H9 (cell line): Measurements from ENCODE around the gene INHBC. TPM values are rescaled to one million over a fixed set of nuclear protein-coding genes. Genes with fewer than 3 reads are reported as not detected.

ENCODE experiments used
- DNase-seq: peaks from one replicate; pipeline ENCODE4 v3.0.0-alpha.2; 2017
- H2AFZ ChIP-seq: one replicate; pipeline ENCODE4 v1.6.1; 2013; ENCODE audit warnings: mild to moderate bottlenecking, low read length, control low read depth, moderate library complexity
- H2AK5ac ChIP-seq: 2 replicates; pipeline ENCODE4 v1.6.1; 2013; ENCODE audit warnings: low read length, control low read depth, mixed read lengths; ENCODE audit not compliant: insufficient read length
- H2BK120ac ChIP-seq: one replicate; pipeline ENCODE4 v1.6.1; 2013; ENCODE audit warnings: low read depth, mild to moderate bottlenecking, low read length, control low read depth, inconsistent platforms; ENCODE audit not compliant: poor library complexity, severe bottlenecking
- H2BK12ac ChIP-seq: 2 replicates; pipeline ENCODE4 v1.6.1; 2013; ENCODE audit warnings: low read length, control low read depth, mixed read lengths, low read depth; ENCODE audit not compliant: insufficient read length
- H2BK15ac ChIP-seq: 2 replicates; pipeline ENCODE4 v1.6.1; 2013; ENCODE audit warnings: low read depth, low read length, control low read depth
- H2BK20ac ChIP-seq: one replicate; pipeline ENCODE4 v1.6.1; 2013; ENCODE audit warnings: low read depth, mild to moderate bottlenecking, low read length, control low read depth, inconsistent platforms; ENCODE audit not compliant: poor library complexity, severe bottlenecking
- H2BK5ac ChIP-seq: 2 replicates; pipeline ENCODE4 v1.6.1; 2013; ENCODE audit warnings: low read length, control low read depth, mixed read lengths; ENCODE audit not compliant: insufficient read length
- H3K14ac ChIP-seq: 2 replicates; pipeline ENCODE4 v1.6.1; 2013; ENCODE audit warnings: low read length, control low read depth; ENCODE audit not compliant: insufficient read depth
- H3K18ac ChIP-seq: 2 replicates; pipeline ENCODE4 v1.6.1; 2013; ENCODE audit warnings: low read depth, mild to moderate bottlenecking, mixed read lengths, low read length, control low read depth; ENCODE audit not compliant: insufficient read length
- H3K23ac ChIP-seq: 2 replicates; pipeline ENCODE4 v1.6.1; 2013; ENCODE audit warnings: low read length, control low read depth, mixed read lengths, low read depth; ENCODE audit not compliant: insufficient read length
- H3K23me2 ChIP-seq: 2 replicates; pipeline ENCODE4 v1.6.1; 2013; ENCODE audit warnings: low read depth, mild to moderate bottlenecking, mixed read lengths, low read length, control low read depth; ENCODE audit not compliant: insufficient read length, poor library complexity, severe bottlenecking
- H3K27ac ChIP-seq: 2 replicates; pipeline ENCODE4 v1.5.1; 2013; ENCODE audit warnings: low read length, control low read depth, mixed read lengths, low read depth; ENCODE audit not compliant: insufficient read length
- H3K27me3 ChIP-seq: 2 replicates; pipeline ENCODE4 v1.6.1; 2013; ENCODE audit warnings: low read length, control low read depth, inconsistent platforms; ENCODE audit not compliant: insufficient read depth
- H3K4ac ChIP-seq: 2 replicates; pipeline ENCODE4 v1.6.1; 2013; ENCODE audit warnings: low read depth, mild to moderate bottlenecking, control low read depth, inconsistent platforms, low read length, moderate library complexity
- H3K4me1 ChIP-seq: 2 replicates; pipeline ENCODE4 v1.6.1; 2013; ENCODE audit warnings: low read length, control low read depth, inconsistent platforms; ENCODE audit not compliant: insufficient read depth
- H3K4me2 ChIP-seq: 2 replicates; pipeline ENCODE4 v1.6.1; 2013; ENCODE audit warnings: low read length, control low read depth, mixed read lengths; ENCODE audit not compliant: insufficient read length, insufficient read depth
- H3K56ac ChIP-seq: 2 replicates; pipeline ENCODE4 v1.6.1; 2013; ENCODE audit warnings: low read depth, mild to moderate bottlenecking, mixed read lengths, low read length, control low read depth; ENCODE audit not compliant: insufficient read length
- H3K79me1 ChIP-seq: 2 replicates; pipeline ENCODE4 v1.6.1; 2013; ENCODE audit warnings: low read depth, mild to moderate bottlenecking, moderate library complexity, low read length, control low read depth, inconsistent platforms; ENCODE audit not compliant: insufficient read depth, poor library complexity, severe bottlenecking
- H3K79me2 ChIP-seq: 2 replicates; pipeline ENCODE4 v1.6.1; 2013; ENCODE audit warnings: low read length, control low read depth, inconsistent platforms; ENCODE audit not compliant: insufficient read depth
- H3K9ac ChIP-seq: 2 replicates; pipeline ENCODE4 v1.6.1; 2013; ENCODE audit warnings: low read length, control low read depth, mixed read lengths; ENCODE audit not compliant: insufficient read length; ENCODE audit errors: extremely low read depth
- H3K9me3 ChIP-seq: one replicate; pipeline ENCODE4 v1.6.1; 2013; ENCODE audit warnings: low read depth, low read length, inconsistent platforms; ENCODE audit not compliant: control insufficient read depth
- H3T11ph ChIP-seq: one replicate; pipeline ENCODE4 v1.6.1; 2013; ENCODE audit warnings: mild to moderate bottlenecking, low read length, control low read depth, inconsistent platforms
- H4K20me1 ChIP-seq: one replicate; pipeline ENCODE4 v1.6.1; 2013; ENCODE audit not compliant: control insufficient read depth, insufficient read length, insufficient read depth
- H4K5ac ChIP-seq: 2 replicates; pipeline ENCODE4 v1.6.1; 2013; ENCODE audit warnings: low read depth, mild to moderate bottlenecking, mixed read lengths, low read length, control low read depth; ENCODE audit not compliant: insufficient read length
- H4K8ac ChIP-seq: replicated peaks from 2 replicates; pipeline ENCODE4 v1.6.1; 2013; ENCODE audit warnings: low read length, control low read depth, mixed read lengths, low read depth; ENCODE audit not compliant: insufficient read length
- H4K91ac ChIP-seq: 2 replicates; pipeline ENCODE4 v1.6.1; 2013; ENCODE audit warnings: low read depth, mild to moderate bottlenecking, moderate library complexity, mixed read lengths, low read length, control low read depth; ENCODE audit not compliant: insufficient read length
- H3K27ac Mint-ChIP-seq, 3 experiments: 2 replicates in 2 of 3; 3 replicates in 1 of 3; pipeline ENCODE4 v1.8.0; 2020 to 2021; ENCODE audit warnings: mixed read lengths in 3 of 3, mild to moderate bottlenecking in 1 of 3, moderate library complexity in 1 of 3
- H3K27me3 Mint-ChIP-seq: 2 replicates; pipeline ENCODE4 v1.8.0; 2021; ENCODE audit warnings: low read depth, mild to moderate bottlenecking, moderate library complexity, mixed read lengths
- H3K36me3 Mint-ChIP-seq, 3 experiments: 2 replicates in 2 of 3; 3 replicates in 1 of 3; pipeline ENCODE4 v1.8.0; 2020 to 2021; ENCODE audit warnings: low read depth in 3 of 3, mixed read lengths in 3 of 3; ENCODE audit not compliant: insufficient read depth in 1 of 3
- H3K4me1 Mint-ChIP-seq, 2 experiments: 2 replicates each; pipeline ENCODE4 v1.8.0; 2020; ENCODE audit warnings: mixed read lengths in 2 of 2
- H3K4me3 Mint-ChIP-seq, 2 experiments: 2 replicates in 1 of 2; 3 replicates in 1 of 2; pipeline ENCODE4 v1.8.0; 2020 to 2021; ENCODE audit warnings: mild to moderate bottlenecking in 2 of 2, mixed read lengths in 2 of 2, moderate library complexity in 1 of 2
- H3K9me3 Mint-ChIP-seq, 2 experiments: 2 replicates in 1 of 2; 3 replicates in 1 of 2; pipeline ENCODE4 v1.8.0; 2020; ENCODE audit warnings: mild to moderate bottlenecking in 2 of 2, mixed read lengths in 2 of 2, moderate library complexity in 1 of 2
- CTCF ChIP-seq: fragments of 200-600 bp; sonication (generic); conservative IDR thresholded peaks from 3 replicates; pipeline ENCODE4 v1.8.0; 2021; ENCODE audit warnings: antibody characterized with exemption, mild to moderate bottlenecking
- WGBS: extraction: QIAGEN DNeasy Blood & Tissue Kit; methylation state at CpG from one replicate; pipeline ENCODE4 v1.1.7; 2013; ENCODE audit warnings: missing lambda C conversion rate, low lambda C conversion rate, mixed read lengths; ENCODE audit not compliant: insufficient read length; ENCODE audit errors: extremely low coverage; 5-methylcytosine and 5-hydroxymethylcytosine counted together
- total RNA-seq: library from RNA; stranded (reverse); gene quantifications from 2 replicates; pipeline ENCODE4 v1.2.1, GENCODE V29; 2021

The INHBC gene
- total RNA-seq, 1 experiment from 2014 or later: not detected

- H3K9me3 ChIP-seq: no peaks in the 10 kb centered on the region
- no peak for DNase-seq
- no peak overlapping the region for H3K56ac ChIP-seq
- H4K20me1 ChIP-seq: no peaks in the 10 kb centered on the region
- H3K18ac ChIP-seq: no peak overlapping the region
- no peaks in the 10 kb centered on the region; the same call in 1 of the 2 replicates for H3K79me2 ChIP-seq
- Mint-ChIP-seq H3K36me3 (peaks cover 4 to 9% (median 9%) of the 10 kb centered on the region in 3 experiments; a peak in 5 of 7 replicates), H3K9me3 (no peaks in the 10 kb centered on the region), H3K27ac (peak overlapping the region in 1 of 3 experiments; percentile 39; a peak in 1 of 7 replicates), H3K4me1 (peaks cover 11 to 15% of the 10 kb centered on the region in 2 experiments), H3K27me3 (no peaks in the 10 kb centered on the region), H3K4me3 (no peak overlapping the region)
- H3K9ac ChIP-seq: no peak overlapping the region
- no peak overlapping the region for H3K14ac ChIP-seq
- H2AK5ac ChIP-seq: no peak overlapping the region
- no peak overlapping the region for H3T11ph ChIP-seq
- H3K79me1 ChIP-seq: peaks cover 5% of the 10 kb centered on the region
- no CpG with 5 or more reads among the region's 2 CpGs for WGBS
- no peak overlapping the region for H4K8ac ChIP-seq
- H3K4me2 ChIP-seq: no peak overlapping the region
- no peak overlapping the region for H2BK12ac ChIP-seq
- no peak overlapping the region for H2BK120ac ChIP-seq
- H4K5ac ChIP-seq: no peak overlapping the region
- no peaks in the 10 kb centered on the region for H3K4me1 ChIP-seq
- H3K4ac ChIP-seq: no peak overlapping the region
- H3K27me3 ChIP-seq: no peaks in the 10 kb centered on the region
- H2BK20ac ChIP-seq: no peak overlapping the region
- no peak overlapping the region for H2BK15ac ChIP-seq
- H3K23me2 ChIP-seq: no peaks in the 10 kb centered on the region
- H2BK5ac ChIP-seq: no peak overlapping the region
- no peak overlapping the region for H3K23ac ChIP-seq
- no peak overlapping the region for H4K91ac ChIP-seq
- TF ChIP-seq CTCF: no peak
- no peak overlapping the region for H2AFZ ChIP-seq
- no peak overlapping the region for H3K27ac ChIP-seq
Observed at GRCh38 chr12:57419495-57419894, 15.1 kb upstream of the INHBC start.
